Measurements from ENCODE around the gene CPE. TPM values are rescaled to one million over a fixed set of nuclear protein-coding genes. Genes with fewer than 3 reads are reported as not detected.

CPE gene
- total RNA-seq, 1 donor from 2014 or later = 10.7 TPM

DNA sequence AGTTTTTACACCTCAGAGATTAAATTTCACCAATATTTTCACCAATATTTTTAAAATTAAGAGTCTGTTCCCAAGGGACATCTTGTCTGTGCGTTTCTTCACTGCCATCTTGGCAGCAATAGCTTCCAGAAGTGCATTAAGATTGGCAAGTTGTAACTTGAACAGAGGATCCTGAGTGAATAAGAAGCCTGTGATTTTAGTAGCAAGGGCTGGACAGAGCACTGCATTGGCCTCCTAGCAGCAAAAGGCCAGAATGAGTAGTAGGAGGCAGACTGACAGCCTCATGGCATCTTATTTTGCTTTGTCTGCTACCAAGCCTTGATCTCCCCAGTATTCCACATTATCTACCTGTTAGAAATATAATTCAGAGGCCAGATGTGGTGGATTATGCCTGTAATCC is 138.4 kb downstream of the CPE start:
- Histone ChIP-seq H3K36me3 (ENCODE audit: control insufficient read depth, insufficient read depth, low read length) (no peaks in the 10 kb centered on the region), H3K4me3 (ENCODE audit: low read depth, low read length) (no peak overlapping the region), H3K27me3 (ENCODE audit: control insufficient read depth, insufficient read depth, low read length) (no peaks in the 10 kb centered on the region)
- no peak for DNase-seq (ENCODE audit: low read depth)
- TF ChIP-seq CTCF (IDR thresholded peaks at IDR 0.05; ENCODE audit: insufficient read depth, low read length, poor library complexity, severe bottlenecking) = no peak

DNA sequence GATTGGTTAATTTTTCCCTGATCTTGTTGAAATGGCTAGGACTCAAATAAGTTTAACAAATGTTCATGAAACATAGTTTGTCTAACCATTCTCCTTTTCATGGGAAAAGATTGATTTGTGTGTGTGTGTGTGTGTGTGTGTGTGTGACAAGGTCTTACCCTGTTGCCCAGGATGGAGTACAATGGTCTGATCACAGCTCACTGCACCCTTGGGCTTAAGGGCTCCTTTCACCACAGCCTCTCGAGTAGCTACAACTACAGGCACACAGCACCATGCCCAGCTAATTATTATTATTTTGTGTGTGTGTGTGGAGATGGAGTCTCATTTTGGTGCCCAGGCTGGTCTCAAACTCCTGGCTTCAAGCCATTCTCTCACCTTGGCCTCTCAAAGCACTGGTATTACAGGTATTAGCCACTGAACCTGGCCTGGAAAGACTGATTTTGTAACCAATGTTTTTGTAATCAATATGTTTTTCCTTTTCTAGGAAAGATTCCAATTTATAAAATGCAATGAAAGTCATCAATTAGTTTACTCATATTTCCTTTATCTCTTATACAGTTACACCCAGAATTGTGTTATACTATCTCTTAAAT is 139.3 kb downstream of the CPE start:
- Histone ChIP-seq H3K4me3 (ENCODE audit: low read depth, low read length) (no peak overlapping the region), H3K27me3 (ENCODE audit: control insufficient read depth, insufficient read depth, low read length) (no peaks in the 10 kb centered on the region), H3K36me3 (ENCODE audit: control insufficient read depth, insufficient read depth, low read length) (no peaks in the 10 kb centered on the region)
- no peak for TF ChIP-seq CTCF (IDR thresholded peaks at IDR 0.05; ENCODE audit: insufficient read depth, low read length, poor library complexity, severe bottlenecking)
- no peak for DNase-seq (ENCODE audit: low read depth)

DNA sequence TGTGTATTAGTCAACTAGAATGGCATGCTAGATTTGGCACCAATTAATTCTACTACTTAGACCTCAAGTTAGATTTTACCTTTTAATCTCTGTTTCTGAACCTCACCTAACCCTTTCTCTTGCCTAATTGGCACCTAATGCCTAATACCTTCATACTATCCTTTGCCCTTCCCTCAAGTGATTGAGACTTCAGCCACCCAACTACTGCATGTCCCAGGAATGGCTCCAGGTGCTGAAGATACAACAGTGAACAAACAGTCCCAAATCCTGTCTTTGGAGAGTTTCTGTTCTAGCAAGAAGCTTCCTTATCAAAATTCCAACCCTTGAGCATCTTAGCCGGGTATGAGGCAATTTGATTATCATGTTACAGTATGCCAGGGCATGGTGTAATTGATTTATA is 139.9 kb downstream of the CPE start:
- no peaks in the 10 kb centered on the region for H3K27me3 ChIP-seq (ENCODE audit: control insufficient read depth, insufficient read depth, low read length)
- no peak for TF ChIP-seq CTCF (IDR thresholded peaks at IDR 0.05; ENCODE audit: insufficient read depth, low read length, poor library complexity, severe bottlenecking)
- no peak for DNase-seq (ENCODE audit: low read depth)
- no peaks in the 10 kb centered on the region for H3K36me3 ChIP-seq (ENCODE audit: control insufficient read depth, insufficient read depth, low read length)
- H3K4me3 ChIP-seq (ENCODE audit: low read depth, low read length) = no peak overlapping the region

- no peak for TF ChIP-seq CTCF (IDR thresholded peaks at IDR 0.05; ENCODE audit: insufficient read depth, low read length, poor library complexity, severe bottlenecking)
- H3K4me3 ChIP-seq (ENCODE audit: low read depth, low read length) = no peak overlapping the region
- no peaks in the 10 kb centered on the region for H3K27me3 ChIP-seq (ENCODE audit: control insufficient read depth, insufficient read depth, low read length)
- H3K36me3 ChIP-seq (ENCODE audit: control insufficient read depth, insufficient read depth, low read length) = no peaks in the 10 kb centered on the region
- DNase-seq (ENCODE audit: low read depth) = no peak
Observed at GRCh38 chr4:165519591-165519990, 140.8 kb downstream of the CPE start.

DNA sequence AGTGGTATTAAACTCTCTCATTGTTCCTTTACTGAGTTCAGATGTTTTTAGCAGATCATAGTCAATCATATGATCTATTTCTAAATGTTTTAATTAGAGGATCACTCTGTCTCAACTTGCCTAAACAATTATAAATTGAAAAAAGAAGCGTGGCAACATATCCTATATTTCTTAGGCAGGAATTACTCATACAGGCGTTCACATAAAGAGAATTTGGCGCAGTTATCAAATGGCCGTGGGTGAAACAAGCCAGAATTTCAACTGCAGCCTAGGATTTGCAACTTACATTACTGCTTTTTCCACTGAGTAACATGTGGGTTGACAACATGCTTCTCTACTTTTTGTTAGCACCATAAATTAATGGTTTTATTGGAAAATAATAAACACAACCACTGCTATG is 141.3 kb downstream of the CPE start:
- Histone ChIP-seq H3K36me3 (ENCODE audit: control insufficient read depth, insufficient read depth, low read length) (no peaks in the 10 kb centered on the region), H3K4me3 (ENCODE audit: low read depth, low read length) (no peak overlapping the region), H3K27me3 (ENCODE audit: control insufficient read depth, insufficient read depth, low read length) (no peaks in the 10 kb centered on the region)
- DNase-seq (ENCODE audit: low read depth) = no peak
- TF ChIP-seq CTCF (IDR thresholded peaks at IDR 0.05; ENCODE audit: insufficient read depth, low read length, poor library complexity, severe bottlenecking) = no peak

DNA sequence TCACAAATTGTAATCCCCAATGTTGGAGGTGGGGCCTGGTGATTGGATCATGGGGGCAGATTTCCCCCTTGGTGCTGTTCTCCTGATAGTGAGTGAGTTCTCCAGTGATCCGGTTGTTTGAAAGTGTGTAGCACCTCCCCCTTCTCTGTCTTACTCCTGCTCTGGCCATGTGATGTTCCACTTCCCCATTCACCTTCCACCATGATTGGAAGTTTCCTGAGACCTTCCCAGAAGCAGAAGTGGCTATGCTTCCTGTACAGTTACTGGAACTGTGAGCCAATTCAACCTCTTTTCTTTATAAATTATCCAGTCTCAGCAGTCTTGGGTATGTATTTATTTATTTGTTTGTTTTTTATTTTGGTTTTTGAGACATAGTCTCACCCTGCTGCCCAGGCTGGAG is 143.2 kb downstream of the CPE start:
- no peak for TF ChIP-seq CTCF (IDR thresholded peaks at IDR 0.05; ENCODE audit: insufficient read depth, low read length, poor library complexity, severe bottlenecking)
- DNase-seq (ENCODE audit: low read depth) = no peak

More for the DNA sequence above, 143.2 kb downstream of the CPE start:
- no peaks in the 10 kb centered on the region for H3K27me3 ChIP-seq (ENCODE audit: control insufficient read depth, insufficient read depth, low read length)
- no peak overlapping the region for H3K4me3 ChIP-seq (ENCODE audit: low read depth, low read length)
- H3K36me3 ChIP-seq (ENCODE audit: control insufficient read depth, insufficient read depth, low read length) = no peaks in the 10 kb centered on the region
